Mucosa of rectum (tissue), 2 donors: ENCODE measurements around the gene POU2F1.

Experiments used
- H3K27ac ChIP-seq, 2 donors: one replicate each; pipeline ENCODE4 v1.7.0; 2013; ENCODE audit warnings: inconsistent platforms in 2 of 2, low read depth in 2 of 2, low read length in 2 of 2
- H3K27me3 ChIP-seq, 2 donors: one replicate each; pipeline ENCODE4 v1.7.0; 2013; ENCODE audit warnings: low read length in 2 of 2; ENCODE audit not compliant: control insufficient read depth in 2 of 2, insufficient read depth in 2 of 2
- H3K36me3 ChIP-seq, 2 donors: one replicate each; pipeline ENCODE4 v1.7.0; 2013; ENCODE audit warnings: low read length in 2 of 2; ENCODE audit not compliant: control insufficient read depth in 2 of 2, insufficient read depth in 2 of 2
- H3K4me1 ChIP-seq, 2 donors: one replicate each; pipeline ENCODE4 v1.7.0; 2013; ENCODE audit warnings: low read length in 2 of 2, mild to moderate bottlenecking in 1 of 2; ENCODE audit not compliant: control insufficient read depth in 2 of 2, insufficient read depth in 2 of 2
- H3K4me3 ChIP-seq, 2 donors: one replicate each; pipeline ENCODE4 v1.7.0; 2013; ENCODE audit warnings: low read length in 2 of 2
- H3K9ac ChIP-seq, 2 donors: one replicate each; pipeline ENCODE4 v1.7.0; 2013; ENCODE audit warnings: low read length in 2 of 2, low read depth in 1 of 2, mild to moderate bottlenecking in 1 of 2
- H3K9me3 ChIP-seq, 2 donors: one replicate each; pipeline ENCODE4 v1.7.0; 2013; ENCODE audit warnings: low read length in 2 of 2; ENCODE audit not compliant: control insufficient read depth in 2 of 2
- donor health status: healthy.
- donor health status: Normal muscosa, but diverticular disease.

The POU2F1 gene

GRCh38 chr1:167246971-167247370, 26.3 kb downstream of the POU2F1 start:
- Histone ChIP-seq H3K4me3 (no peak overlapping the region), H3K36me3 (peaks cover 0 to 4% of the 10 kb centered on the region in 2 donors), H3K9me3 (no peaks in the 10 kb centered on the region), H3K27ac (no peak overlapping the region), H3K27me3 (no peaks in the 10 kb centered on the region), H3K9ac (no peak overlapping the region), H3K4me1 (no peaks in the 10 kb centered on the region)

DNA sequence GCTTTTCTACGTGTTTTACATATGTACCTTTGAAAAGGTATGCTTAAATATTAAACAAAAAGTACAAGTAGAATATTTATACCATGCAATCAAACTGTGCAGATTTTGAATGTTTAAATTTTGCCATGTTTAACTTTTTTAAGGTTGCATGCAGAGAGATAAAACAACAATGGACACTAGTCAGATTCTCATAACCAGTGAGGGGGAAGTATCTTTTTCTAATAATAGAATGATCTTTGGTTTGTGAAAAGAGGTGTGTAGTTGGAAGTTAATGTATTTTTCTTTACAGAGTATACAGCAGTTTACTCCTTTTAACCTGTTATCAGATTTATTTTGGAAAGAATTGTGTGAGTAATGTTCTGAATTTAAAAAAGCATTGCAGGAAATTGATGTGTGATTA, 27.1 kb downstream of the POU2F1 start:
- Histone ChIP-seq H3K9me3 (no peaks in the 10 kb centered on the region), H3K9ac (no peak overlapping the region), H3K36me3 (peaks cover 0 to 4% of the 10 kb centered on the region in 2 donors), H3K4me3 (no peak overlapping the region), H3K27ac (no peak overlapping the region), H3K4me1 (no peaks in the 10 kb centered on the region), H3K27me3 (no peaks in the 10 kb centered on the region)

- H3K4me3 ChIP-seq: no peak overlapping the region
- no peaks in the 10 kb centered on the region for H3K27me3 ChIP-seq
- peaks cover 0 to 2% of the 10 kb centered on the region in 2 donors for H3K36me3 ChIP-seq
- no peaks in the 10 kb centered on the region for H3K9me3 ChIP-seq
- H3K4me1 ChIP-seq: no peaks in the 10 kb centered on the region
- no peak overlapping the region for H3K9ac ChIP-seq
- H3K27ac ChIP-seq: no peak overlapping the region
Observed at GRCh38 chr1:167248707-167249642, 28.3 kb downstream of the POU2F1 start.

- no peaks in the 10 kb centered on the region for H3K27me3 ChIP-seq
- no peaks in the 10 kb centered on the region for H3K36me3 ChIP-seq
Observed at GRCh38 chr1:167249702-167250101, 29.0 kb downstream of the POU2F1 start.

GRCh38 chr1:167250482-167250881, 29.8 kb downstream of the POU2F1 start:
- Histone ChIP-seq H3K4me1 (no peaks in the 10 kb centered on the region), H3K27me3 (no peaks in the 10 kb centered on the region), H3K4me3 (no peak overlapping the region), H3K36me3 (no peaks in the 10 kb centered on the region), H3K9ac (no peak overlapping the region), H3K9me3 (no peaks in the 10 kb centered on the region), H3K27ac (no peak overlapping the region)

More at GRCh38 chr1:167249702-167250101, 29.0 kb downstream of the POU2F1 start:
- H3K9me3 ChIP-seq: no peaks in the 10 kb centered on the region
- H3K27ac ChIP-seq: no peak overlapping the region
- no peaks in the 10 kb centered on the region for H3K4me1 ChIP-seq
- H3K4me3 ChIP-seq: no peak overlapping the region
- no peak overlapping the region for H3K9ac ChIP-seq

DNA sequence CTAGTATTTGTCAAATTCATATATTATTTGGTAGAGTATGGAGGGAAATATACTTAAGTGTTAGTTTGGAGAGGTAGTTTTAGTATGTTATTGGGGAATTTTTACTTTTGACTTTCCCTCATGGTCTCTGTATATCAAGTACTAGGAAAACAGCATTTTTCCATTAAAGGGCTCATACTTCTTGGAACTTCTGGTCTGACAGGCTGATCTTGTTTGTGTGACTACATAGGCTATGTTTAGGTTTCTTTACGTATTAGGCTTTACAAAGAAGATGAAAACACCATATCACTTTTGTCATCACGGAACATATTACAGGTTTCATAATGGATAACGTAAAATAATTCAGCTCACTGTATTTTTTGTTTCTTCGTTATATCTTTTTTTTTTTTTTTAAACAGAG, 30.8 kb downstream of the POU2F1 start:
- Histone ChIP-seq H3K27ac (no peak overlapping the region), H3K9ac (no peak overlapping the region), H3K36me3 (no peaks in the 10 kb centered on the region), H3K4me1 (no peaks in the 10 kb centered on the region), H3K27me3 (no peaks in the 10 kb centered on the region), H3K9me3 (no peaks in the 10 kb centered on the region), H3K4me3 (no peak overlapping the region)

DNA sequence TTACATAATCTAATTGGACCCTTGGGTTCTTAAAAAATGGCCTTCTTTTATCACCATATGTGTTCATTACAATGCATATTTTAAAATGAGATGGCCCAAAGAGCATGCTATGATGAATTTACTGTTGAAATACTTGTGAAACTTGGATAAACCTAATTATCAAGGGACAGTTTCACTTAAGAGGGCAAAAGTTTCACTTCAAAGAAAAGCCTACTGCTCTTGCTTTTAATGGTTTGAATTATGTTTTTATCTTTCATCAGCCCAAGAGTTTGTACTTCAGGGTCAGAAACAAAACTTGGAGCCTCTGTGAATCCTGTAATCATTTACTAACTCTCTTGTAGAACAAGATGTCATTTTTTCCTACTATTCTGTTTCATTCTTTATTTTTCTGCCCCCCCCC, 32.3 kb downstream of the POU2F1 start:
- H3K4me3 ChIP-seq: no peak overlapping the region
- no peaks in the 10 kb centered on the region for H3K9me3 ChIP-seq
- no peaks in the 10 kb centered on the region for H3K4me1 ChIP-seq
- no peaks in the 10 kb centered on the region for H3K36me3 ChIP-seq
- H3K27ac ChIP-seq: no peak overlapping the region
- H3K27me3 ChIP-seq: no peaks in the 10 kb centered on the region
- H3K9ac ChIP-seq: no peak overlapping the region

GRCh38 chr1:167258858-167259257, 38.2 kb downstream of the POU2F1 start:
- H3K36me3 ChIP-seq: no peaks in the 10 kb centered on the region
- H3K4me1 ChIP-seq: peaks cover 5 to 6% of the 10 kb centered on the region in 2 donors
- no peak overlapping the region for H3K4me3 ChIP-seq
- no peak overlapping the region for H3K9ac ChIP-seq
- no peak overlapping the region for H3K27ac ChIP-seq
- H3K9me3 ChIP-seq: no peaks in the 10 kb centered on the region
- no peaks in the 10 kb centered on the region for H3K27me3 ChIP-seq

DNA sequence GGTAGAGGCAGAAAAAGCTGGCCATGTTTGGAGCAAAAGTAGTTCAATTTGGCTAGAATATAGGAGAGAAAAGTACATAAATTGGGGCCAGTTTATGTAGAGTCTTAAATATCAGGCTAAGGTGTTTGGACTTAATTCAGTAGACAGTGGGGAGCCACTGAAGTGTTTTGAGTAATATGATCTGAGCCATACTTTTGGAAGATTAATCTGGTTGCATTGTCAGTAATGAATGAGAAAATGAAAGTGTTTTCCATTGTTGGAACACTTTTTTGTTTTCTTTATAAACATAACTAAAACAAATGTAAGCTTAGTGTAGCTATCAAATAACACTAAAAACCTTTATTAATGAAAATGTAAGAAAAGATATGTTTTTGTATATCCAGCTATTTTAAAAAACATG, 42.1 kb downstream of the POU2F1 start:
- peaks cover 9 to 10% of the 10 kb centered on the region in 2 donors for H3K4me1 ChIP-seq

DNA sequence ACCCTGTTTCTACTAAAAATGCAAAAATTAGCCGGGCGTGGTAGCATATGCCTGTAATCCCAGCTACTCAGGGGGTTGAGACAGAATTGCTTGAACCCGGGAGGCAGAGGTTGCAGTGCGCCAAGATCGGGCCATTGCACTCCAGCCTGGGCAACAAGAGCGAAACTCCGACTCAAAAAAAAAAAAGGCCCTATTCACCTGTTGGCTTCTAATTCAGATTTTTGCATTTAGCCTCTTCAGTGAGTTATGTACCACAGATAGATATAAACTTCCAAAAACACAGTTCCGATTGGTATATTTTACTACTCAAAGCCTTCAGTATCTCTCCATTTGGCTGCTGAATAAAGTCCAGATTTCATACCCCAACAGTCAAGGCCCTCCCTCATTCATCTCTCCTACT, 42.7 kb downstream of the POU2F1 start:
- no peak overlapping the region for H3K27ac ChIP-seq
- H3K4me1 ChIP-seq: peaks cover 10 to 11% of the 10 kb centered on the region in 2 donors
- no peaks in the 10 kb centered on the region for H3K27me3 ChIP-seq
- no peak overlapping the region for H3K4me3 ChIP-seq
- no peaks in the 10 kb centered on the region for H3K9me3 ChIP-seq
- H3K9ac ChIP-seq: no peak overlapping the region
- H3K36me3 ChIP-seq: no peaks in the 10 kb centered on the region

More for the DNA sequence above, 42.1 kb downstream of the POU2F1 start:
- no peaks in the 10 kb centered on the region for H3K9me3 ChIP-seq
- no peak overlapping the region for H3K27ac ChIP-seq
- no peak overlapping the region for H3K9ac ChIP-seq
- no peak overlapping the region for H3K4me3 ChIP-seq
- no peaks in the 10 kb centered on the region for H3K36me3 ChIP-seq
- no peaks in the 10 kb centered on the region for H3K27me3 ChIP-seq
